GM12878 (cell line): ENCODE results near the gene MYPN. TPM values are rescaled to one million over a fixed set of nuclear protein-coding genes. Genes with fewer than 3 reads are reported as not detected.

Source experiments
- ATAC-seq: fragments of 200-7000 bp; cut with Tn5 transposase; 3 replicates; pipeline ENCODE4 v1.9.1; 2020; ENCODE audit warnings: mild to moderate bottlenecking, moderate library complexity
- BruUV-seq: library from RNA; stranded (reverse); fragments of 400-500 nt; replicated peaks from 2 replicates; lab custom pipeline; 2021; lab: Mats Ljungman, UMichigan
- CTCF ChIA-PET: fragments of 300-600 bp; sonication (Branson Sonifier 250); formaldehyde crosslinking; extraction: SDS; loops from one replicate; lab custom pipeline; 2021; ENCODE audit warnings: inconsistent platforms; lab: Yijun Ruan, JAX
- POLR2A ChIA-PET: fragments of 350-600 bp; formaldehyde crosslinking; extraction: SDS; loops from one replicate; lab custom pipeline; 2021; ENCODE audit warnings: inconsistent platforms; lab: Charles Lee
- RAD21 ChIA-PET: fragments of 300-600 bp; sonication (Branson Sonifier 250); formaldehyde crosslinking; loops from one replicate; lab custom pipeline; 2023; ENCODE audit warnings: antibody characterized with exemption; ENCODE audit not compliant: unreplicated experiment; lab: Charles Lee
- SMC1A ChIA-PET: fragments of 300-600 bp; sonication (Branson Sonifier 250); formaldehyde crosslinking; loops from one replicate; lab custom pipeline; 2023; ENCODE audit not compliant: unreplicated experiment, uncharacterized antibody; lab: Charles Lee
- DNase-seq: peaks from one replicate; pipeline ENCODE4 v3.0.0-alpha.2; 2011; ENCODE audit warnings: low read depth, low spot score
- FAIRE-seq: peaks from 3 replicates; lab custom pipeline; 2011; peaks lifted over from hg19 to GRCh38; lab: Jason Lieb, UNC
- H2AFZ ChIP-seq: 2 replicates; pipeline ENCODE4 v1.6.0; 2011; ENCODE audit warnings: low read depth, low read length, control low read depth; ENCODE audit not compliant: control insufficient read depth
- H3K27ac ChIP-seq: 2 replicates; pipeline ENCODE4 v1.5.1; 2011; ENCODE audit warnings: control low read depth; ENCODE audit not compliant: control insufficient read depth, insufficient read depth
- H3K27me3 ChIP-seq, 2 experiments: replicated peaks in 1 of 2; 2 replicates each; pipeline versions ENCODE4 v1.6.0 to v1.6.1; 2011; ENCODE audit warnings: low read length in 1 of 2; ENCODE audit not compliant: control insufficient read depth in 2 of 2, insufficient read depth in 2 of 2
- H3K36me3 ChIP-seq, 2 experiments: 2 replicates each; pipeline ENCODE4 v1.5.1; 2011; ENCODE audit warnings: low read length in 1 of 2; ENCODE audit not compliant: control insufficient read depth in 2 of 2, insufficient read depth in 2 of 2
- H3K4me1 ChIP-seq: 2 replicates; pipeline ENCODE4 v1.6.1; 2011; ENCODE audit warnings: mild to moderate bottlenecking, low read length, moderate library complexity, mixed read lengths; ENCODE audit not compliant: control insufficient read depth, insufficient read depth
- H3K4me2 ChIP-seq: 2 replicates; pipeline ENCODE4 v1.6.0; 2011; ENCODE audit warnings: control low read depth; ENCODE audit not compliant: control insufficient read depth, insufficient read depth
- H3K4me3 ChIP-seq: fragments of 200-600 bp; sonication (generic); 2 replicates; pipeline ENCODE4 v1.5.1; 2016
- H3K79me2 ChIP-seq: 2 replicates; pipeline ENCODE4 v1.6.0; 2011; ENCODE audit warnings: low read length; ENCODE audit not compliant: control insufficient read depth, insufficient read depth
- H3K9ac ChIP-seq: 2 replicates; pipeline ENCODE4 v1.8.0; 2011; ENCODE audit warnings: low read length, control low read depth, mixed read lengths; ENCODE audit not compliant: control insufficient read depth, insufficient read depth
- H3K9me3 ChIP-seq: replicated peaks from 3 replicates; pipeline ENCODE4 v1.5.1; 2011; ENCODE audit warnings: mild to moderate bottlenecking, low read length; ENCODE audit not compliant: control insufficient read depth, insufficient read depth
- H4K20me1 ChIP-seq: 2 replicates; pipeline ENCODE4 v1.6.0; 2011; ENCODE audit not compliant: control insufficient read depth, insufficient read depth
- BMI1 ChIP-seq: fragments of 450-650 bp; IDR thresholded peaks from 2 replicates; pipeline ENCODE4 v1.6.1; 2016; ENCODE audit warnings: mild to moderate bottlenecking, moderate library complexity, borderline replicate concordance
- FOXM1 ChIP-seq: IDR thresholded peaks from 2 replicates; pipeline ENCODE4 v1.6.1; 2012; ENCODE audit warnings: low read depth, mild to moderate bottlenecking, inconsistent platforms, low read length, moderate library complexity
- JUNB ChIP-seq: IDR thresholded peaks from 2 replicates; pipeline ENCODE4 v1.6.1; 2016; ENCODE audit warnings: antibody characterized with exemption, mild to moderate bottlenecking
- NR2C1 ChIP-seq: fragments of 450-650 bp; IDR thresholded peaks from 2 replicates; pipeline ENCODE4 v1.6.1; 2017; ENCODE audit warnings: antibody characterized with exemption, mild to moderate bottlenecking, moderate library complexity
- NR2C2 ChIP-seq: IDR thresholded peaks from 2 replicates; pipeline ENCODE4 v1.6.1; 2011; ENCODE audit warnings: borderline replicate concordance, low read depth; ENCODE audit not compliant: control insufficient read depth, insufficient read length
- STAT1 ChIP-seq: fragments of 450-650 bp; conservative IDR thresholded peaks from 2 replicates; pipeline ENCODE4 v1.6.1; 2014; ENCODE audit warnings: antibody characterized with exemption, mild to moderate bottlenecking
- STAT3 ChIP-seq: IDR thresholded peaks from 2 replicates; pipeline ENCODE4 v1.6.1; 2011; ENCODE audit warnings: low read depth, low read length, improper control_type of control experiment
- ZBED1 ChIP-seq: IDR thresholded peaks from 2 replicates; pipeline ENCODE4 v1.6.1; 2016; ENCODE audit warnings: borderline replicate concordance
- ZNF217 ChIP-seq: fragments of 450-650 bp; IDR thresholded peaks from 2 replicates; pipeline ENCODE4 v1.6.1; 2017; ENCODE audit warnings: antibody characterized with exemption, mild to moderate bottlenecking
- WGBS: methylation state at CpG from one replicate; pipeline ENCODE4 v1.1.6; 2016; ENCODE audit warnings: low lambda C conversion rate; ENCODE audit not compliant: insufficient replicate concordance, insufficient coverage; ENCODE audit errors: missing lambda C conversion rate; 5-methylcytosine and 5-hydroxymethylcytosine counted together
- in situ Hi-C: fragments of 300-500 bp; cut with MboI; formaldehyde crosslinking; loops from 9 replicates; pipeline ENCODE4 v1.14.3; 2018; ENCODE audit warnings: mixed read lengths
- intact Hi-C: fragments of 100-400 bp; cut with micrococcal nuclease; formaldehyde crosslinking; loops from one replicate; pipeline ENCODE4 v1.14.2; 2022; ENCODE audit not compliant: unreplicated experiment
- polyA plus RNA-seq, 11 experiments: library from polyadenylated mRNA; depleted of rRNA in 4 of 11; unstranded in 6 of 11; stranded (reverse) in 5 of 11; fragments of >200 nt; fragmentation: Nextera tagmentation in 4 of 11; fragmentation: Illumina TruSeq in 1 of 11; extraction: Ambion mirVana in 4 of 11; extraction: Trizol in 1 of 11; gene quantifications; 1 replicate in 1 of 11; 2 replicates in 10 of 11; pipeline versions ENCODE4 v1.2.1 to v1.2.3, GENCODE V29; 2011 to 2016; ENCODE audit warnings: inconsistent platforms in 2 of 11, missing spikeins in 2 of 11, low read depth in 1 of 11
- total RNA-seq, 4 experiments: library from RNA; depleted of rRNA in 3 of 4; stranded (reverse); fragments of >200 nt in 3 of 4; fragmentation: Illumina TruSeq in 1 of 4; extraction: Trizol in 1 of 4; gene quantifications; 2 replicates each; pipeline versions ENCODE4 v1.2.1 to v1.2.3, GENCODE V29; 2013 to 2021
- TF ChIP-seq, protein P1 (sequence below): IDR thresholded peaks from 2 replicates; pipeline ENCODE4 v1.6.1; 2011; ENCODE audit warnings: mild to moderate bottlenecking, low read depth, low read length, moderate library complexity; ENCODE audit not compliant: insufficient replicate concordance

The MYPN gene
- total and polyA plus RNA-seq, 10 of the 15 experiments (the other 5 are each of a cell fraction or from before 2014, with no cell fraction given): 0.01 to 0.02 TPM; not detected in 8

DNA sequence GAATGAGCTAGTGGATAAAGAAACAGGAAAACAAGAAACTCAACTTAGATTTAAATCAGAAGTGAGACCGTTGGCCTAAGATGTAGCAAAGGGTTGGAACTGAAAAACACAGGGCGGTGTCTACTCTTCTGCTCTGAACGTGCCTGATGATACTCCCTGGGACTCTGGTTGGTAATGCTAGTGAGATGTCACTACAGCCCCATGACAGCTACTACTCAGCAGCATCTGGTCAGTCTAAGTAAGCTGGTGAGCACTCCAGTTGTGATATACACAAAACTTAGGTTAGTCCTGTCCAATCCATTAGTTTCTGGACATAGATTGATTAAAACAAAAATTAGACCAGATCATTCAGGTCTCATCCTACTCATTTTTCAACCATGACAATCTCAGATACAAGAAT lies 15.4 kb downstream of the MYPN start:
- Histone ChIP-seq H2AFZ (no peak overlapping the region), H3K4me3 (no peak overlapping the region), H3K36me3 (no peaks in the 10 kb centered on the region), H3K9me3 (no peaks in the 10 kb centered on the region), H3K9ac (no peak overlapping the region), H3K27me3 (no peaks in the 10 kb centered on the region), H3K4me1 (no peaks in the 10 kb centered on the region), H3K27ac (no peak overlapping the region), H3K79me2 (no peaks in the 10 kb centered on the region), H3K4me2 (no peak overlapping the region), H4K20me1 (no peaks in the 10 kb centered on the region)
- CTCF ChIA-PET: no interaction called here
- DNase-seq (no peak), FAIRE-seq (no peak), ATAC-seq (no peak)
- BruUV-seq: no TSS peak
- in situ Hi-C loops: no loop called here
- RAD21 ChIA-PET: no interaction called here
- intact Hi-C loops: no loop called here
- WGBS: 33% methylated on average over 3 of the region's 3 CpGs
- POLR2A ChIA-PET: no interaction called here
- SMC1A ChIA-PET: interaction anchor here (1.1 kb wide), 2 partner anchors 31 to 83 kb away, joined by 3 to 4 read pairs; no protein-coding TSS in a partner anchor
- TF ChIP-seq JUNB (no peak), FOXM1 (no peak), STAT1 (no peak), BMI1 (no peak), NR2C1 (no peak), NR2C2 (no peak), ZNF217 (no peak), STAT3 (no peak), ZBED1 (no peak)
- TF ChIP-seq, protein P1, sequence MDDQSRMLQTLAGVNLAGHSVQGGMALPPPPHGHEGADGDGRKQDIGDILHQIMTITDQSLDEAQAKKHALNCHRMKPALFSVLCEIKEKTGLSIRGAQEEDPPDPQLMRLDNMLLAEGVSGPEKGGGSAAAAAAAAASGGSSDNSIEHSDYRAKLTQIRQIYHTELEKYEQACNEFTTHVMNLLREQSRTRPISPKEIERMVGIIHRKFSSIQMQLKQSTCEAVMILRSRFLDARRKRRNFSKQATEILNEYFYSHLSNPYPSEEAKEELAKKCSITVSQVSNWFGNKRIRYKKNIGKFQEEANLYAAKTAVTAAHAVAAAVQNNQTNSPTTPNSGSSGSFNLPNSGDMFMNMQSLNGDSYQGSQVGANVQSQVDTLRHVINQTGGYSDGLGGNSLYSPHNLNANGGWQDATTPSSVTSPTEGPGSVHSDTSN: no peak
